HepG2 (cell line): ENCODE results near the gene U2AF2. TPM values are rescaled to one million over a fixed set of nuclear protein-coding genes. Genes with fewer than 3 reads are reported as not detected.
A peak's percentile ranks its signal among the peaks of the same experiment; 100 is the strongest.

Source experiments
- BCL6 ChIP-seq: IDR thresholded peaks from 2 replicates; pipeline ENCODE4 v1.6.1; 2016; ENCODE audit warnings: missing genetic modification reagents, missing compliant biosample characterization
- CREB1 ChIP-seq, 2 experiments: fragments of 450-650 bp in 1 of 2; IDR thresholded peaks; 2 replicates each; pipeline ENCODE4 v1.6.1; 2016 to 2017; ENCODE audit warnings: control low read depth in 1 of 2, mild to moderate bottlenecking in 1 of 2, missing compliant biosample characterization in 1 of 2, missing genetic modification characterization in 1 of 2
- HNRNPUL1 ChIP-seq: fragments of 200-400 bp; formaldehyde crosslinking; IDR thresholded peaks from 2 replicates; pipeline ENCODE4 v1.6.1; 2017; ENCODE audit warnings: low read depth, mild to moderate bottlenecking, low read length, moderate library complexity
- MEIS2 ChIP-seq: sonication (generic); formaldehyde crosslinking; IDR thresholded peaks from 2 replicates; pipeline ENCODE4 v1.9.0; 2021; ENCODE audit warnings: mild to moderate bottlenecking, missing genetic modification reagents
- MXI1 ChIP-seq: IDR thresholded peaks from 3 replicates; pipeline ENCODE4 v1.6.1; 2012; ENCODE audit warnings: low read depth, low read length, inconsistent platforms, borderline replicate concordance
- NONO ChIP-seq, 2 experiments: fragments of 450-650 bp in 1 of 2; sonication (generic) in 1 of 2; formaldehyde crosslinking in 1 of 2; IDR thresholded peaks in 1 of 2; conservative IDR thresholded peaks in 1 of 2; 2 replicates each; pipeline versions ENCODE4 v1.6.1 to v1.8.0; 2017 to 2022; ENCODE audit warnings: mild to moderate bottlenecking in 1 of 2, missing genetic modification reagents in 1 of 2, moderate library complexity in 1 of 2
- RAD51 ChIP-seq: fragments of 450-650 bp; IDR thresholded peaks from 2 replicates; pipeline ENCODE4 v1.6.1; 2016; ENCODE audit warnings: borderline replicate concordance
- RARG ChIP-seq: sonication (generic); formaldehyde crosslinking; IDR thresholded peaks from 2 replicates; pipeline ENCODE4 v1.4.0; 2020; ENCODE audit warnings: low read depth, mild to moderate bottlenecking, missing genetic modification reagents
- SETDB1 ChIP-seq: sonication (generic); formaldehyde crosslinking; IDR thresholded peaks from 2 replicates; pipeline ENCODE4 v1.5.1; 2020; ENCODE audit warnings: missing genetic modification reagents, mild to moderate bottlenecking, borderline replicate concordance
- SKIL ChIP-seq: sonication (generic); formaldehyde crosslinking; IDR thresholded peaks from 2 replicates; pipeline ENCODE4 v1.8.0; 2022; ENCODE audit warnings: missing genetic modification reagents, mild to moderate bottlenecking, moderate library complexity, borderline replicate concordance
- XBP1 ChIP-seq: sonication (generic); formaldehyde crosslinking; IDR thresholded peaks from 2 replicates; pipeline ENCODE4 v1.5.0; 2020; ENCODE audit warnings: missing genetic modification reagents
- ZIK1 ChIP-seq: sonication (generic); formaldehyde crosslinking; IDR thresholded peaks from 2 replicates; pipeline ENCODE4 v1.5.0; 2020; ENCODE audit warnings: mild to moderate bottlenecking, low read depth, missing genetic modification reagents, borderline replicate concordance
- ZNF407 ChIP-seq: sonication (generic); formaldehyde crosslinking; IDR thresholded peaks from one replicate; pipeline ENCODE4 v1.5.1; 2020; ENCODE audit warnings: mild to moderate bottlenecking, missing genetic modification reagents; ENCODE audit errors: not compliant biosample characterization
- ZNF501 ChIP-seq: sonication (generic); formaldehyde crosslinking; IDR thresholded peaks from 2 replicates; pipeline ENCODE4 v1.5.1; 2020; ENCODE audit warnings: mild to moderate bottlenecking, moderate library complexity, missing genetic modification reagents
- ZNF589 ChIP-seq: sonication (generic); formaldehyde crosslinking; conservative IDR thresholded peaks from 2 replicates; pipeline ENCODE4 v1.8.0; 2022; ENCODE audit warnings: mild to moderate bottlenecking, moderate library complexity, missing genetic modification reagents
- ZNF781 ChIP-seq: sonication (generic); formaldehyde crosslinking; IDR thresholded peaks from 2 replicates; pipeline ENCODE4 v1.5.1; 2020; ENCODE audit warnings: borderline replicate concordance, mild to moderate bottlenecking, missing genetic modification reagents; ENCODE audit errors: not compliant biosample characterization
- ZNF782 ChIP-seq: sonication (generic); formaldehyde crosslinking; IDR thresholded peaks from 2 replicates; pipeline ENCODE4 v1.4.0; 2020; ENCODE audit warnings: missing genetic modification reagents, mild to moderate bottlenecking, borderline replicate concordance
- polyA plus RNA-seq, 8 experiments: library from polyadenylated mRNA; depleted of rRNA in 3 of 8; stranded (reverse) in 7 of 8; unstranded in 1 of 8; fragments of >200 nt; fragmentation: Illumina TruSeq in 4 of 8; extraction: Trizol in 4 of 8; gene quantifications; 2 replicates each; pipeline versions ENCODE4 v1.2.1 to v1.2.3, GENCODE V29; 2011 to 2016; ENCODE audit warnings: low read depth in 4 of 8, missing spikeins in 1 of 8, mixed read lengths in 1 of 8; ENCODE audit not compliant: insufficient read depth in 1 of 8
- total RNA-seq, 5 experiments: library from RNA; depleted of rRNA; stranded (reverse); fragments of >200 nt; fragmentation: Illumina TruSeq; extraction: Trizol; gene quantifications; 2 replicates each; pipeline ENCODE4 v1.2.3, GENCODE V29; 2016; ENCODE audit warnings: low read depth in 1 of 5

The U2AF2 gene
- total and polyA plus RNA-seq, 2 of the 13 experiments (the other 11 are each of a cell fraction or from before 2014, with no cell fraction given), result 84.3 to 124 TPM

GRCh38 chr19:55640577-55641425, 14.0 kb upstream of the U2AF2 start, which contains the start of gene ZNF580 (continued):
- no peak for TF ChIP-seq NONO (IDR thresholded peaks at IDR 0.05)
- no peak; the same call in 1 of the 2 replicates for TF ChIP-seq NONO (CRISPR knock-in tag; conservative IDR thresholded peaks at IDR 0.05)
- TF ChIP-seq ZNF782 (CRISPR knock-in tag), result 0 out of 2 replicates have a peak, but pooled peaks have one; percentile 28
- TF ChIP-seq ZIK1, result no peak; the same call in 1 of the 2 replicates
- no peak for TF ChIP-seq HNRNPUL1
- no peak for TF ChIP-seq CREB1 (IDR thresholded peaks at IDR 0.05)
- no peak for TF ChIP-seq CREB1 (CRISPR knock-in tag; IDR thresholded peaks at IDR 0.05)
- no peak for TF ChIP-seq BCL6 (CRISPR knock-in tag)
- no peak; the same call in 1 of the 2 replicates for TF ChIP-seq ZNF589
- no peak for TF ChIP-seq SETDB1 (CRISPR knock-in tag)
- peak; percentile 34; the same call in 1 of the 2 replicates for TF ChIP-seq RARG
- TF ChIP-seq XBP1, result no peak
- TF ChIP-seq MXI1, result 0 out of 3 replicates have a peak, but pooled peaks have one; percentile 46
- peak; percentile 46; the same call in 1 of the 2 replicates for TF ChIP-seq MEIS2 (CRISPR knock-in tag)
- TF ChIP-seq RAD51, result no peak
- peak; percentile 59; the same call in 1 of the 2 replicates for TF ChIP-seq ZNF501
- no peak for TF ChIP-seq ZNF781 (CRISPR knock-in tag)
- TF ChIP-seq SKIL, result 0 out of 2 replicates have a peak, but pooled peaks have one; percentile 50
- no peak for TF ChIP-seq ZNF407 (CRISPR knock-in tag)
